SIG-M5 treated with dmso at 0.1 percent for 504 hours (cell line): ENCODE results near the gene CRYBG1.
"Not testable (repeated sequence)": the region's sequence is repeated elsewhere in the genome, so short reads cannot be mapped to it uniquely, and the experiment has no call there.

Experiments
- DNase-seq: peaks from one replicate; lab custom pipeline; 2025; ENCODE audit not compliant: unreplicated experiment; lab: John Stamatoyannopoulos, UW

Gene CRYBG1

DNA sequence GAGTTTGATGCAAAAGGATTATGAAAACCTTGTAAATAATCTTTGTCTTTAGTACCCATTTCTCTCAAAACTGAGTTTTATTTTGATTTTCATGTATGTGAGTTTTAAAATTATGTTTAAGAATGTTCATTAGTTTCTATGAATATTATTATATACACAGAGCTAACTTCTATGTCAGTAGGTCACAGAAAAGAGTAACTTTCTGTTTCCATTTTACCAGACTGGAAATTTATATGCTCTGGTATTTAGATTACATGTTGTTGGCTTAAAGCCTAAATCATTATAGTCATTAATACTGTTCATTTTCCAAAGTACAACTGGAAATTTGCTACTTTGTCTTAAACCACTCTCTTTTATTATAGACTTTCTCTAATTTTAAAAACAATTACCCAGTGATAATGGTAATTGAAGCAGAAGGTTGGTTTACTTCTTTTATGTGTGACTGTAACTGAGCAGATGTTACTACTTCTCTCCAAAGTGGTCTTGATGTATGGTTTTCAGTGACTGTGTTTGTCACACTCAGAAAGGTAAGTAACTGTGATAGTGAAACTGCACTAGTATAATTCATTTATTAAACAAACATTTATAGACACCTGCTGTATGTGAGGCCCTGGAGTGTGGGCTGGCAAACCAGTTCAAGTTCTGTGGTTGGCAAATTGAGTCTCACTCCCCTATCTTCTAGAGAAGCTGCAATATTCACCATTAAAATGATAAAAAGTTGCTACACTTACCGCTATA is 13.2 kb downstream of the CRYBG1 start:
- no peak for DNase-seq

DNA sequence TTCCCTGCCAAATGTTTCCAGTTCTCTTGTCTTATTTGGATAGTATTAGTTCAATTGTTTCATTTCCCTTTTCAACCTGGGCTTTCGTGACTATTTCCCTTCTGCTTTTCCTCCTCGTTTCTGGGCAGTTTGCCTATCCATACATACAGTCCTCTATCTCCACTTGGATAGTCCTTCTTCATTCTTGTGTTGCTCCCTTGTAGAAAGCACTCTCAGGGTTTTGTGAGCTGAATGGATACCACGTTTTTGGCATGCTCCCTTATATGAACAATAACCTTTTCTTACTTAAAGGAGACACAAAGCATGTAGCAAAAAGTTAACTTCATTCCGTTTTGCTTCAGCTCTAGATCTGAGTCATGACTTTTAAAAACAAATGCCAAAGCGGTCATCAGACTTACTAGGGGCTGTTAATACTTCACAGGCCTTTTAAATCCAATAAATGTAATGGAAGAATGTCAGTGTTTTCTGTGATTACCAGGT is 16.6 kb downstream of the CRYBG1 start:
- peak; percentile 34 for DNase-seq

DNA sequence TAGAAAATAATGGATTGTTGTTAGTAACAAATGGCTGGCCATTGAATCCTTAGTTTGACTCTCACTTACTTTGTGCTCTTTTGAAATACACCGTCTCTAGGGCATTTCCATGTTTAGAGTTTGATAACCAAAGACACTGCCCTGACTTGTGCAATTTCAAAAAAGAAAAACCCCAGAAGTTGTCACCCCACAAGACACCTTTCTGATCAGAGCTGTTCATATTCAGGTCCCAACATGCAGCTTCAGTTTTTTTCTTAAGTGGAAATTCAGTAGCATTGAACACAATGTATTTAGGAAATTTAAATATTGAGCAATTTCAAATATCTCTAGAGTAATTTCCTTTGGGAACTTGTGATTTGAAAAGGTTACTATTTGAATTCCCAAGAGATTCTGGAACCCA is 19.4 kb downstream of the CRYBG1 start:
- no peak for DNase-seq

DNA sequence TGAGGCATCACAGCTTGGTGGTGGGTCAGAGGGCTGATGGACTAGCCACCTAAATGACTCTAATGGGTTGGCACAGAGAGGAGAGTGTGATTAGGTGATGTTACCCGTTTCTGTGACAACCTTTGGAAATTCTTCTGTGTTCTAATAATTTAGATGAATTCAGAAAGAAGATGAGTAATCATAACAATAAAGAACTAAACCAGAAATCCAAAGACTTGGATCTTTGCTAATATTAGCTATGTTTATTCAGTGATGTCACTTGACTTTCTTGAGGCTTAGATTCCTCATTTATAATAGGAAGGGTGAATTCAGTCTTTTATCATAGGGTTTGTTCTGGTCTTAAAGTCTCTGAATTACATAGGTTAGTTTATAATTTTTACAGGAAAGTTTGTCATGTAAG is 19.9 kb downstream of the CRYBG1 start:
- no peak for DNase-seq

DNA sequence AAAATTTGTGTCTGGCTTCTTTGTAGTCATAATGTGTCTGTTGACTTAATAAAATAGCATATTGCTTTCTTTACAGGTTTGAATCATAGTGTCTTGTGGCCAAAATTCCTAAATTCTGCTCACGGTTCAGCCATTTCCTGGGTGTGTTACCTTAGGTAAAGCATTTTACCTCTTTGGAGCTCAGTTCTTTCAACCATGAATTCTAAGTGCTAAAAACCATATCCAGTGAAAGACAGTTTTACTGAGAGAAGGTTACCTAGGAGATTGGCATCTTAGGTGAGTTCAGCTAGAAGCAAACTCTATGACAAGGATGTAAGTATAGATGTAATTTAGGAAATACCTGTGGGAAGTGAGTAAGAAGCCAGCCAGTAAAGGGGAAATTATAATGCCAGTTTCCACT is 20.7 kb downstream of the CRYBG1 start:
- DNase-seq, result no peak

DNA sequence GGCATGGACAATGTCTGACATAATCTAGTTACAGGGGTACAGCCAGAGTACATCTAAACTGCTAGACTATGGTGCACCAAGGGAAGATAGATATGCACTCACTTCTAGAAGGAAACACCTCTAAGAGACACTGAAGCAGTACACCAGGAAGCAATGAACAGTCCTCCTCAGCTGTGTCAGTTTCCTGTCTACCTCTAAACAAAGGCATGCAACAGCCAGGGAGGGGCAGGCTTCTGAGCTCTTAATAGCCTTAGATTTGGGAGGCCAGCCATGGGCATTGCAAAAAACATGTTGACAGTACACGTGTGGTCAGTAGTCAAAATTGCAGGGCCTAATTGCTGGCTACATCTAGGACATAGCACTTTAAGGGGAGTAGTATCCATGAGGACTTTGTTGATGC is 21.4 kb downstream of the CRYBG1 start:
- DNase-seq, result no peak

DNA sequence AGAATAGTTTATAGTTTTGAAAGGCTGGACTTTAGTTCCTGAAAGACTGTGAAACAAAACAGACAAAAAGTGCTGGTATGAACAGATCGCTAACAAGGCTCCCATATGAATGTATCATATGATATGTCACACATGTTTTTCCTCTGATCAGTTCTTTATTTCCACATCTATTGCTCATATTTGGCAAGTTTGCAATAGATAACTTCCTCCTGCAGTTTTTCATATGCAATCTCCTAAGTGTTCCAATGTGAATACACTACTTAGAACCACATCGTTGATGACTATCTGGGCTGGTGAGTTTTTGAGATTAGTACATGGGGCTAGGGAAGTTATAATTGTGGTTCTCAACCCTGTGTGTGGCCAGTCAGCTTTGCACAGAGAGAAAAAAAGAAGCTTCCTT is 23.1 kb downstream of the CRYBG1 start:
- DNase-seq, result peak; percentile 23

DNA sequence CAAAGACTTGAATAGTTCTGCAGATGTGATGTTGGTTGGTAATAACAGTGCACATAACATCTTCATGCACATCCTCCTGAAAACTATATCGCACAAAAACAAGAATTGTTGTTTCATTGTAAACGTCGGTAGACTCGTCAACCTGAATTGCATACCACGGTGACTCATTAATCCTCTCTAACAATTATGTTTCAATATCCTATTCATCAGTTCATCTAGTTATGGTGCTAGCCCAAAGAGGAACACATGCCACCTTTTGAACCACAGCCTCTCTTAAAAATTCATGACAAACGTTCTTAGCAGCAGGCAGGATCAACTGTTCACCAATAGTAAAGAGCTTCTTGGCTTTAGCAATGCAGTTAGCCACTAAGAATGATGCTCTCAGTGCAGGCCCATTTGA is 25.0 kb downstream of the CRYBG1 start:
- DNase-seq, result no peak

DNA sequence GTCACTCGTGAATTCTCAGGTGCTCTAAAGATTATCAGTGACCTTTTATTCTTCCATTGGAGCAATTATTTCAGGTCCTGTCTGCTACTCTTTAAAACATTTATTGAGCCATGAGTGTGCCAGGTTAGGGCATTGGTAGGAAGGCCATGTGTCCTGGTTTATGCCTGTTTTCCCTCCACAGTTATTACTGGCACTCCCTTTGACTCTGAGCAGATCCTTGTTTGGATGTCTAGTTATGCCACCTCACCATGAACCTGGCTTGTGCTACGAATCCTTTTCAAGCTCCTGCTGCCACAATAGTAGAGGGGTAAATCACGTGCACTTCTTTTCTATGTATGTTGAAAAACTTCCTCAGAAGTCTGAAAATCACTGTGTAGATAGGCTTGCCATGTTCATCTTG is 27.4 kb downstream of the CRYBG1 start:
- DNase-seq, result no peak

DNA sequence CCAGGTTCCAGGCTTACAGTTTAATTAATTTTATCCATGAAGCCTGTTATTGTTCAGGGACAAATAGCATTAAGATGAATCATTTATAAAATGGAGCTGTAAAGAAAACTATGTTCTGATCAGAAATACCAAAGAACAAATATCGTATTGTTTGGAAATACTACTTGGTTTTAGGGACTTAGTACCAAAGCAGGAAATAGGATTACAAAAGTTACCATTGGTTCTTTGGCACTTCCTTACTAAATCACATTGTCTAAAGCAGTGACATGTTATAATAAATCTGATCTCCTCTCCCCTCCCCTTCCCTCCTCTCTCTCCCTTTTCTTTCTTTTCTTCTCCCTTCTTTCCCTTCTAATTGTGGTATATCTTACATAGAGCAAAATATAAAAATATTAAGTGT is 29.6 kb downstream of the CRYBG1 start:
- DNase-seq, result no peak

DNA sequence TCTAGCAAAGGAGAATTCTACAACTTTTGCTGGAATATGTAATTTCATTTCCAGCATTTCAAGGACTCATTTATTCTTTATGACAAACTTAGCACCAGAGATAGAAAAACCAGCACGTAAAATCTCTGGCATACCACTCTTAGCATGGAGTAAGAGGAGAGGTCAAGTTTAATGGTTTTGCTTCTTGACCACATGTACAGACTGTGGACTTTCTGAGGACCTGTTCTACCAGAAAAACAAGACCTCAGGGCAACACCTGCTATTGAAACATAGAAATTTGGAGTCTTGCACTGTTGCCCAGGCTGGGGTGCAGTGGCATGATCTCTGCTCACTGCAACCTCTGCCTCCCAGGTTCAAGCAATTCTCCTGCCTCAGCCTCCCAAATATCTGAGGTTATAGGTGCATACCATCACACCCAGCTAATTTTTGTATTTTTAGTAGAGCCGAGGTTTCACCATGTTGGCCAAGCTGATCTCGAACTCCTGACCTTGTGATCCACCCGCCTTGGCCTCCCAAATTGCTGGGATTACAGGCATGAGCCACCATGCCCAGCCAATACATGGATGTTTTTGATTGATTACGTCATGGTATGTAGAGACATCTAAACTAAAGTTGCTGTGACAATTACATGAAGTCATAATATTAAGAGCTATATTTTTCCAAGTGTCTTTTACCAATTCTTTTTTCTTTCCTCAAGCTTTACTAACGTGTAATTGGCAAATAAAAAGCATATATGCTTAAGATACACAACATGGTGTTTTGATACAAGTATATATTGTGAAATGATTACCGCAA is 36.1 kb downstream of the CRYBG1 start:
- DNase-seq, result no peak

DNA sequence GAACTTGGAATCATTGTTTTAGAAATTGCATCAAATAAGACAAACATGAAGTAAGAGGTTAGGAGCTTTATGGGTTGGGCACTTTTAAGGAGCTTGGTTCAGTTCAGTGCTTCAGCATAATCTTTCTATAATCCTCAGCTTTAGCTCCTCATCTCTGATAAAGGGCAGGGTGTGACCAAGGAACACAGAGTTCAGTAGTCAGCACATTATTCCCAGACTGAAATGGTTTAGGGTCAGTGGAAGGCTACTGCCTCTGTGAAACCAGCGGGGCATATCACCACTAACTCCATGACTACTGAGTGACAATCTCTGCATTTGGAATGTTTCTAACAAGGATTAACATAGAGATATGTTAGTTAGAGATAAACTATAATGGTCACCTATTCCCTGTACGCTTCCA is 36.9 kb downstream of the CRYBG1 start:
- DNase-seq, result no peak

DNA sequence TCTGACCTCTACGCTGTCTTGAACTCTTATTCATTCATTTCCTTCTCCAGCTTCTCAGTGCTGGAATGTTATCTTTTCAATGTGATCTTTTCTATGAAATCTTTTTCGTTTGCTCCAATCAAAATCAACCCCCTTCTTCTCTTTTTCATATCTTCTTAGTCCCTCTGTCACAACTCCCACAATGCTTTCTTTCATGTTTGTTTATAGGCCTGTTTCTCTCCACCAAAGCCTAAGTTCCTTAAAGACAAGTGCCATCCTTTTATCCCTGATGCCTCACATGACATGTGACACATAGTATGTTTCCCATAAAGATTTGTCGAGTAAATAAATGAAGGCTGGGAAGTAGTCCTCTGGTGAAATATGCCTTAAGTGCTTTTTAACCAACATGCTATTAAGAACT is 38.1 kb downstream of the CRYBG1 start:
- DNase-seq, result no peak

DNA sequence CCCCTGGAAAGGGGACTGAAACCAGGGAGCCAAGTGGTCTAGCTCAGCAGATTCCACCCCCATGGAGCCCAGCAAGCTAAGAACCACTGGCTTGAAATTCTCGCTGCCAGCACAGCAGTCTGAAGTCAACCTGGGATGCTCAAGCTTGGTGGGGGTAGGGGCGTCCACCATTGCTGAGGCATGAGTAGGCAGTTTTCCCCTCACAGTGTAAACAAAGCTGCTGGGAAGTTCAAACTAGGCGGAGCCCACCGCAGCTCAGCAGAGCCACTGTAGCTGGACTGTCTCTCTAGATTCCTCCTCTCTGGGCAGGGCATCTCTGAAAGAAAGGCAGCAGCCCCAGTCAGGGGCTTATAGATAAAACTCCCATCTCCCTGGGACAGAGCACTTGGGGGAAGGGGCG is 44.5 kb downstream of the CRYBG1 start:
- DNase-seq, result not testable (repeated sequence)

DNA sequence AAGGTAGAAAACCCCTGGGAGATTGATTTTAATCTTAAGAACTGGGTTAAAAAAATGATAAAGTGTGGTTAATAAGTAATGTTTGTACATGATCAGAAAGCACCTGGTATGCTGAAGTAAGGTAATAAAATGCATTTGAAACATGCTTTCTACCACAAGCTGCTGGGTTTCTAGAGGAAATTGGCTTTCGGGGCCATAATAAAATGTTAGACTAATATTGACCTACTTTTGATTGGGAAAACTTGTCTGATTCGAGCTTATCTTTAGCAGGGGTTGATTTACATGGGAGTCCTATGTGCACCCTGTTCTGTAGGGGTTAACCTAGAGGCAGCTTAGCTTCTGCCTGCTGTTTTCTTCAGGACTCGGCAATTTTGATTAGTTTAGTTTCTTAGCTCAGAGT is 50.5 kb downstream of the CRYBG1 start:
- no peak for DNase-seq

DNA sequence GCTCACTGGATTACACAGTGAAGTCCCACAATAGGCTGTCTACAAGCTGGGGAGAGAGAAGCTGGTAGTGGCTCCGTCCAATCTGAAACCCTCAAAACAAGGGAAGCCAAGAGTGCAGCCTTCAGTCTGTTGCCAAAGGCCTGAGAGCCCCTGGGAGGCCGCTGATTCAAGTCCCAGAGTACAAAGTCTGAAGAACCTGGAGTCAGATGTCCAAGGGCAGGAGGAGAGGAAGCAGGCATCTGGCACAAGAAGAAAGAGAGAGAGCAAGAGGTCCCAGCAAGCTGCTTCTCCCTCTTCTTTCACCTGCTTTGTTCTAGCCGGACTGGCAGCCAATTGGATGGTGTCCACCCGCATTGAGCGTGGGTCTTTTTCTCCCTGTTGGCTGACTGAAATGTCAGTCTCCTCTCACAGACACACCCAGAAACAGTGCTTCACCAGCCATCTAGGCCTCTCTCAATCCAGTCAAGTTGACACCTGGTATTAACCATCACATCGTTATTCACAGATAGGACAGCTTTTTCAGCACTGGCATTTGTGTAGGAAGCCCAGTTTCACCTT is 51.2 kb downstream of the CRYBG1 start:
- no peak for DNase-seq

DNA sequence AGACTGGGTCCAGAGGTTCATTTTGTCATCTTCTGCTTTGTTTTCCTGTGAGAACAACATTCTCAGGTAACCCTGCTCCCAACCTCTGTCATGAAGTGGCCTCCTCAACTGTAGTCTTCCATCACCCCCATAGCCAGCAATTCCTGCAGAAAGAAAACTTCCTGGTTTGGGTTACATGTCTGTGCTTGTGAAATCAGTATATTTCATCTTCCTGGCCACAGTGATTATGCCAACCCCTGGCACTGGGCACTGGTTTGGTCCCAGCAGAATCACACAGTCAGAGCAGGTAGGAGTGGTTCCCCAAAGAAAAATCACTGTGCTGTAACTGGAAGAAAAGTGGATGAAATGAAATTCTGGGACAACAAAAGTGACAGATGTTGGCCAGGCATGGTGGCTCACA is 52.5 kb downstream of the CRYBG1 start:
- DNase-seq, result no peak

DNA sequence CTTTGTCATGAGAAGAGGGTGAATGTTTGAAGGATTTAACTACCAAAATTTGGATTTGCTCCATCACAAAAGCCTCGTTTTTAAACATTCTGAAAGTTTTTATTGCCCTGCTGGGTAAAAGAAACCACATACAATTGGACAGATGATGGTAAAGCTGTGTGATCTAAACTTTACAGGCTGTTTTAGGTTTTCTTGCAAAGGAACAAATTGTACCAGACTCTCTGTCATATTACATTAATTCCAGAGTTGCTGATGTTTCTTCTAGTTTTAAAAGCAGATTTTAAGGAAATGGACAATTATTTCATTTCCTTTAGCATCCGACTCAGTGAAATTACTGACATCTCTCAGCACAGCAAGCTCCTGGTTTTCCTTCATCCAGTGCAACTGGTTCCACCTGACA is 53.2 kb downstream of the CRYBG1 start:
- DNase-seq, result no peak

DNA sequence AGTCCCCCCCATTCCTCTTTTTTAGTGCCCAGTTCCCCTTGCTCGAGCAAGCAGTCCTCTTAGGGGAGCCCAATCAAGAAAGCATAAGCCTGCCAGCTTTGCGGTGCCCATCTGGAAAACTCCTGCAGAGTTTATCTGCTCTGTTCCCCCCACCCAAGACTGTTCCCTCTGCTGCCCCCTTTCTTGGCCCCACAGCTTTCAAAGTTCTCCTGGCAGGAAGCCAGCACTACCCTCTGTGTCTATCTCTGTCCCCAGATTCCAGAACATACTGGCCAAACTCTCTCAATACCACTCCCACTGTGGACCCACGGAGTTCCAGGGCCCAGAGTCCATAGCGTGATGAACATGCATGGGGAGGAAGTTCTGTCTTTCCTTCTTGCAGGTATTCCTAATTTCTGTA is 55.4 kb downstream of the CRYBG1 start:
- no peak for DNase-seq

DNA sequence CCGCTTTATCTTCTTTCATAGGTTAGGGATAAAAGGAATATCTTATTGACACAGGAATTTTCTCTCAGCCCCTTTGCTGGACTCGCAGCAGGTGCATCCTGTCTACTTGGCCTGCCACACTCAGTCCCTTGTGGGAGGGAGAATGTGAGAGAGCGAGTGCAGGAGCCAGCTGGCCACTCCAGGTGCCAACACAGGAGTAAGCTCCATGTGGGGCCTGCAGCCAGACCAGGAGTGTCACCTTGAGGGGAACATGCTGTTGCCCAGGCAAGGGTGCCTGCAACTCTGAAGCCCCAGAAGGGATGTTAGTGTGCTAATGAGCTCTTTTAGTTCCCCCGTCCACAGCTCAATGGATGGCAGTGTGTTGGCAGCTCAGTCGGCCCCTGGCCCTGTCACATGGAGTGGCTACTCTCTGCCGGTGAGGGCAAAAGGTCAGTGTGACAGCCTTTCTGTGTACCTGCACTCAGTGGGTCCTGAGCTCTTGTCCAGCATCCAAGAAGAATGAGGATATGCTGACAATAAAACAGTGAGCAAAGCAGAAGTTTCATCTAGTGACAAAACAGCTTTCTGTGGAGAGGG is 57.1 kb downstream of the CRYBG1 start:
- DNase-seq, result no peak

DNA sequence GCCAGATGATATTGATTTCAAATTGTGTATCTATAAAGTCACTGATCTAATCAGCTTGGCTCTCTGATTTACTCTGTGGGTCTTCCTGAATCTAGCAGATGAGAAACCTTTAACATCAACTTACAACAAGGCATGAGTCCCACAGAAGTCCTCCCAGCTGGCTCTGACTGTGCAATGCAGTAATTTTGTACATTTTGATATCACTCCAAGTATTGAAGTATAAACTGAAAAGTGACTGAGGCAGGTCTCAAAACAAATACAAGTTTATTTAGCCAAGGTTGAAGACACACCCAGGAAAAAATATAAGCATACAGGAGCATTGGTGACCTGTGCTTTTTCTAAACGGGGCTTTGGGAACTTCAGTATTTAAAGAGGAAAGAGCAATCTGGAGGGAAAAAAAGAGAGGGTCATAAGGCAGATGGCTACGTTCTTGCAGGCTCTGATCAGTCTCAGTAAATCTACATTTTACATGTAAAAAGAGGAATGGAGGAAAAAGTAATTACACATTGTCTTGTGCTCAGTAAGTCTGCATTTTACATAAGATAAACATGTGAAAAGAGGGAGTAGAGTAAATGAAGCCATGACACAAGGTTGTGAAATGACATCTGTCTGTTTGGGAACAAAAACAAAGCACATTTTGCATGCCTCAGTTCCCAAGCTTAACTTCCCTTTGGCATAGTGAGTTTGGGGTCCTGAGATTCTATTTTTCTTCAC is 59.5 kb downstream of the CRYBG1 start:
- no peak for DNase-seq
